PC-9 (cell line): ENCODE measurements around the gene ROR2.

Source experiments
- CTCF ChIP-seq: fragments of 200-600 bp; sonication (generic); conservative IDR thresholded peaks from 2 replicates; pipeline ENCODE4 v1.6.1; 2017; ENCODE audit warnings: mixed run types, antibody characterized with exemption, mild to moderate bottlenecking, moderate library complexity
- EZH2 ChIP-seq: fragments of 200-600 bp; sonication (generic); IDR thresholded peaks from 2 replicates; pipeline ENCODE4 v1.8.0; 2017; ENCODE audit warnings: antibody characterized with exemption, low read depth

GRCh38 chr9:91840469-91840868 lies 109.6 kb downstream of the ROR2 start:
- TF ChIP-seq EZH2 (no peak), CTCF (no peak)
